SK-N-SH (cell line): ENCODE measurements around the gene SARS2.

Source experiments
- FOSL2 ChIP-seq: IDR thresholded peaks from 2 replicates; pipeline ENCODE4 v1.4.0; 2012; ENCODE audit warnings: low read depth, mild to moderate bottlenecking, moderate library complexity, borderline replicate concordance
- GABPA ChIP-seq: IDR thresholded peaks from 2 replicates; pipeline ENCODE4 v1.4.0; 2012; ENCODE audit warnings: low read depth, mild to moderate bottlenecking
- RCOR1 ChIP-seq: fragments of 150-350 bp; IDR thresholded peaks from 2 replicates; pipeline ENCODE4 v1.6.1; 2017; ENCODE audit warnings: antibody characterized with exemption, low read length
- TF ChIP-seq, protein P1 (sequence below): fragments of 200-600 bp; sonication (generic); IDR thresholded peaks from 2 replicates; pipeline ENCODE4 v1.6.1; 2017; ENCODE audit warnings: antibody characterized with exemption, mild to moderate bottlenecking, moderate library complexity

GRCh38 chr19:38952395-38953165 is 22.0 kb upstream of the SARS2 start:
- TF ChIP-seq GABPA = no peak
- TF ChIP-seq, protein P1, sequence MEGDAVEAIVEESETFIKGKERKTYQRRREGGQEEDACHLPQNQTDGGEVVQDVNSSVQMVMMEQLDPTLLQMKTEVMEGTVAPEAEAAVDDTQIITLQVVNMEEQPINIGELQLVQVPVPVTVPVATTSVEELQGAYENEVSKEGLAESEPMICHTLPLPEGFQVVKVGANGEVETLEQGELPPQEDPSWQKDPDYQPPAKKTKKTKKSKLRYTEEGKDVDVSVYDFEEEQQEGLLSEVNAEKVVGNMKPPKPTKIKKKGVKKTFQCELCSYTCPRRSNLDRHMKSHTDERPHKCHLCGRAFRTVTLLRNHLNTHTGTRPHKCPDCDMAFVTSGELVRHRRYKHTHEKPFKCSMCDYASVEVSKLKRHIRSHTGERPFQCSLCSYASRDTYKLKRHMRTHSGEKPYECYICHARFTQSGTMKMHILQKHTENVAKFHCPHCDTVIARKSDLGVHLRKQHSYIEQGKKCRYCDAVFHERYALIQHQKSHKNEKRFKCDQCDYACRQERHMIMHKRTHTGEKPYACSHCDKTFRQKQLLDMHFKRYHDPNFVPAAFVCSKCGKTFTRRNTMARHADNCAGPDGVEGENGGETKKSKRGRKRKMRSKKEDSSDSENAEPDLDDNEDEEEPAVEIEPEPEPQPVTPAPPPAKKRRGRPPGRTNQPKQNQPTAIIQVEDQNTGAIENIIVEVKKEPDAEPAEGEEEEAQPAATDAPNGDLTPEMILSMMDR = no peak
- no peak for TF ChIP-seq FOSL2
- no peak for TF ChIP-seq RCOR1
